Heart right ventricle (tissue), 16 donors: ENCODE measurements around the gene CD55. TPM values are rescaled to one million over a fixed set of nuclear protein-coding genes. Genes with fewer than 3 reads are reported as not detected.

Experiments used
- ATAC-seq, 8 donors: fragments of 200-7000 bp; cut with Tn5 transposase; one replicate each; pipeline ENCODE4 v1.9.1; 2020; ENCODE audit warnings: mild to moderate bottlenecking in 8 of 8, moderate library complexity in 8 of 8, moderate number of reproducible peaks in 1 of 8
- DNase-seq, 2 donors: peaks; one replicate each; pipeline ENCODE4 v3.0.0-alpha.2; 2020
- H3K27ac ChIP-seq, 10 donors: fragments of 200-600 bp; sonication (generic) in 2 of 10; one replicate each; pipeline versions ENCODE4 v1.5.0 to v1.8.0; 2020 to 2022; ENCODE audit warnings: mild to moderate bottlenecking in 3 of 10
- H3K27me3 ChIP-seq, 7 donors: fragments of 200-600 bp; one replicate each; pipeline ENCODE4 v1.8.0; 2021 to 2022; ENCODE audit warnings: mild to moderate bottlenecking in 2 of 7
- H3K36me3 ChIP-seq, 9 donors: fragments of 200-600 bp; sonication (generic) in 1 of 9; one replicate each; pipeline versions ENCODE4 v1.5.0 to v1.8.0; 2020 to 2022; ENCODE audit warnings: mild to moderate bottlenecking in 2 of 9
- H3K4me1 ChIP-seq, 9 donors: fragments of 200-600 bp; sonication (generic) in 1 of 9; one replicate each; pipeline versions ENCODE4 v1.5.0 to v1.8.0; 2020 to 2022; ENCODE audit warnings: mild to moderate bottlenecking in 4 of 9
- H3K4me3 ChIP-seq, 10 donors: fragments of 200-600 bp; sonication (generic) in 2 of 10; one replicate each; pipeline versions ENCODE4 v1.5.0 to v1.8.0; 2020 to 2022; ENCODE audit warnings: mild to moderate bottlenecking in 7 of 10, moderate library complexity in 2 of 10
- H3K9me3 ChIP-seq, 11 donors: fragments of 200-600 bp in 10 of 11; sonication (generic) in 2 of 11; one replicate each; pipeline versions ENCODE4 v1.5.0 to v1.8.0; 2013 to 2022; ENCODE audit warnings: mild to moderate bottlenecking in 2 of 11, control low read depth in 1 of 11, moderate library complexity in 1 of 11
- WGBS, 2 donors: extraction: QIAGEN DNeasy Blood & Tissue Kit; methylation state at CpG; one replicate each; pipeline ENCODE4 v1.1.7; 2013; ENCODE audit warnings: inconsistent platforms in 1 of 2; 5-methylcytosine and 5-hydroxymethylcytosine counted together
- intact Hi-C, 10 donors: fragments of 100-400 bp; cut with DNase I; formaldehyde crosslinking; loops; one replicate each; pipeline versions ENCODE4 v1.11.1 to v1.14.2; 2022
- polyA plus RNA-seq, 2 donors: library from polyadenylated mRNA; stranded (reverse); fragments of 200-250 nt; gene quantifications; one replicate each; pipeline ENCODE4 v1.2.3, GENCODE V29; 2013
- total RNA-seq, 10 donors: library from RNA; stranded (reverse); fragmentation: NEBNext Ultra II Directional in 3 of 10; extraction: Animal tissue kit (Norgen Biotek cat#: 25700) in 3 of 10; gene quantifications; one replicate each; pipeline versions ENCODE4 v1.2.1 to v1.2.4, GENCODE V29; 2021 to 2023
- TF ChIP-seq, protein P1 (sequence below), 9 donors: fragments of 200-600 bp; sonication (generic) in 2 of 9; IDR thresholded peaks; one replicate each; pipeline versions ENCODE4 v1.5.0 to v1.8.0; 2021 to 2022; ENCODE audit warnings: antibody characterized with exemption in 9 of 9, mild to moderate bottlenecking in 5 of 9, moderate library complexity in 1 of 9
- donor health status: Arrhythmogenic right ventricular cardiomyopathy.
- donor health status: ischemic (EF 13 %, LVEDD 7.1; RV severe dilation, severe dysfunction).
- donor health status: healthy with polysubstance abuse.
- donor health status: DM: no; HTN: yes; CAD: no.
- donor health status: DM: no; HTN: no; CAD: no.
- donor health status: ischemic (EF 25% LVEDD 6.9; RV normal size, moderate dysfunction).
- donor health status: ischemic (EF 25% LVEDD 5.7; RV mildly dilated, moderate dysfunction).
- donor health status: healthy.
- donor health status: DM: yes; HTN: yes; CAD: no.
- donor health status: Ischemic cardiomyopathy.
- donor health status: ischemic (EF 35%, LVEDD 5.7; RV mildly dilated, moderate dysfunction).
- donor health status: nonischemic (EF 11% LVEDD 7.7; RV severe dilation, severe dysfunction).
- donor health status: DM: yes; HTN: yes; CAD: no.
- donor health status: PGD.
- donor health status: ischemic (EF 29% LVEDD 5.4; RV normal size, mild dysfunction).
- donor health status: nonischemic (EF 23%, LVEDD 6.1; RV moderate dilation, normal function).

Gene CD55
- total and polyA plus RNA-seq, 12 donors = 25.3 to 132 (median 81.4) TPM

DNA sequence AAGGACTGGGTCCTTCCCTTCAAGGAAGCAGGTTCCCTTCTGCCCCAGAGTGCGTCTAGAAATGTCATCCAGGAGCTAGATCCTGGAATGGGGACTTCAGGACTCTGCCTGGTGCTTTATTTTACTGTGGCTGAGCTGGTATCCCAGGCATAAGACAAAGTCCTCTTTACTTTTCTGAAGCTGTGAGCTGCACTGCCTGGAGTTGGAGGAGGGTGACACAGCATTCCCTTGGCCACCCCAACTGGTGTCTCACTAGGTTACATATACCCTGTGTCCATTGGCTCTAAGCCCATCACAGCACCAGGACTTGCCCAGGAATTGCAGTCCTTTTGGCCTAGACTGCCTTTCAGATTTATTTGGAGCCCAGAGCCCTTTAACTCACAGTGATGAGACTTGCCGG lies 41.8 kb upstream of the CD55 start:
- intact Hi-C loops = no loop called here
- TF ChIP-seq, protein P1, sequence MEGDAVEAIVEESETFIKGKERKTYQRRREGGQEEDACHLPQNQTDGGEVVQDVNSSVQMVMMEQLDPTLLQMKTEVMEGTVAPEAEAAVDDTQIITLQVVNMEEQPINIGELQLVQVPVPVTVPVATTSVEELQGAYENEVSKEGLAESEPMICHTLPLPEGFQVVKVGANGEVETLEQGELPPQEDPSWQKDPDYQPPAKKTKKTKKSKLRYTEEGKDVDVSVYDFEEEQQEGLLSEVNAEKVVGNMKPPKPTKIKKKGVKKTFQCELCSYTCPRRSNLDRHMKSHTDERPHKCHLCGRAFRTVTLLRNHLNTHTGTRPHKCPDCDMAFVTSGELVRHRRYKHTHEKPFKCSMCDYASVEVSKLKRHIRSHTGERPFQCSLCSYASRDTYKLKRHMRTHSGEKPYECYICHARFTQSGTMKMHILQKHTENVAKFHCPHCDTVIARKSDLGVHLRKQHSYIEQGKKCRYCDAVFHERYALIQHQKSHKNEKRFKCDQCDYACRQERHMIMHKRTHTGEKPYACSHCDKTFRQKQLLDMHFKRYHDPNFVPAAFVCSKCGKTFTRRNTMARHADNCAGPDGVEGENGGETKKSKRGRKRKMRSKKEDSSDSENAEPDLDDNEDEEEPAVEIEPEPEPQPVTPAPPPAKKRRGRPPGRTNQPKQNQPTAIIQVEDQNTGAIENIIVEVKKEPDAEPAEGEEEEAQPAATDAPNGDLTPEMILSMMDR (IDR thresholded peaks at IDR 0.05) = no peak
- ATAC-seq (peak in 1 of 8 donors; percentile 61), DNase-seq (no peak)
- H3K27me3 ChIP-seq = no peaks in the 10 kb centered on the region
- 95 to 100% methylated on average over 2 of the region's 2 CpGs for WGBS, 2 donors
- peaks cover 3 to 43% (median 15%) of the 10 kb centered on the region in 9 donors for H3K4me1 ChIP-seq
- no peak overlapping the region for H3K27ac ChIP-seq
- peaks cover 0 to 8% (median 0%) of the 10 kb centered on the region in 11 donors for H3K9me3 ChIP-seq
- H3K4me3 ChIP-seq = no peak overlapping the region
- H3K36me3 ChIP-seq = no peaks in the 10 kb centered on the region

DNA sequence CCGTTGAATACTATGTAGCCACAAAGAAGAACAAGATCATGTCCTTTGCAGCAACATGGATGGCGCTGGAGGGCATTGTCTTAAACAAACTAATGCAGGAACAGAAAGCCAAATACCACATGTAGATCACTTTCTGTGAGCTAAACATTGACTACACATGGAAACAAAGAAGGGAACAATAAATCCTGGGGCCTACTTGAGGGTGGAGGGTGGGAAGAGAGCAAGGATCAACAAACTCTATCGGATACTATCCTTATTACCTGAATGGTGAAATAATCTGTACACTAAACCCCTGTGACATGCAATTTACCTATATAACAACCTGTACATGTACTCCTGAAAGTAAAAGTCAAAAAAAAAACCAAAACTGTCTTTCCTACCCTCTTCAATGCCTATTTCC lies 40.8 kb upstream of the CD55 start:
- Histone ChIP-seq H3K27ac (no peak overlapping the region), H3K36me3 (no peaks in the 10 kb centered on the region), H3K9me3 (peaks cover 0 to 6% (median 0%) of the 10 kb centered on the region in 11 donors), H3K4me1 (peaks cover 5 to 48% (median 15%) of the 10 kb centered on the region in 9 donors), H3K27me3 (no peaks in the 10 kb centered on the region), H3K4me3 (no peak overlapping the region)
- TF ChIP-seq, protein P1 (IDR thresholded peaks at IDR 0.05) = no peak
- ATAC-seq (no peak), DNase-seq (no peak)
- WGBS, 2 donors = 98 to 100% methylated on average over 3 of the region's 3 CpGs
- intact Hi-C loops = no loop called here

DNA sequence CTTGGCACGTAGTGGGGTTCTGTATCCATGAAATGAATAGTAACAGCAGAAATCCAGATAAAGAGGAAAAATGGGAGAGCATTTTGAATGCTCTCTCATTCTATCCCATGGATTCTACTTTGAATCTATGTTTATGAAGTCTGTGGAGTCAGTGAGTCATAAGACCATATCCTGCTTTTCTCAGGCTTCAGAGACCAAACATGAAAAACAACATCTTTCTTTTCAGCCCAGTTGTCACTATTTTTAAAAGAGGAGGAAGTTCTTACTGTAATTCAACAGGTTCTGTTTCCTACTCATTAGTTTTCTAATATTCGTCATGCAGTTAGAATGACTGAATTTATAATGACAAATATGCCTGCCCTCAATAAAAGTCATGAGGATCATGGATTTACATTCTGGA lies 39.4 kb upstream of the CD55 start:
- no peak for DNase-seq
- Histone ChIP-seq H3K4me3 (no peak overlapping the region), H3K4me1 (peaks cover 5 to 49% (median 15%) of the 10 kb centered on the region in 9 donors), H3K27ac (peak overlapping the region in 4 of 10 donors; percentile 55 to 69 (median 59)), H3K27me3 (no peaks in the 10 kb centered on the region), H3K36me3 (no peaks in the 10 kb centered on the region), H3K9me3 (no peaks in the 10 kb centered on the region)
- ATAC-seq = peak in 2 of 8 donors; percentile 57 to 59
- WGBS, 2 donors = 50 to 67% methylated on average over 2 of the region's 2 CpGs
- TF ChIP-seq, protein P1 (IDR thresholded peaks at IDR 0.05) = no peak
- intact Hi-C loops = no loop called here

DNA sequence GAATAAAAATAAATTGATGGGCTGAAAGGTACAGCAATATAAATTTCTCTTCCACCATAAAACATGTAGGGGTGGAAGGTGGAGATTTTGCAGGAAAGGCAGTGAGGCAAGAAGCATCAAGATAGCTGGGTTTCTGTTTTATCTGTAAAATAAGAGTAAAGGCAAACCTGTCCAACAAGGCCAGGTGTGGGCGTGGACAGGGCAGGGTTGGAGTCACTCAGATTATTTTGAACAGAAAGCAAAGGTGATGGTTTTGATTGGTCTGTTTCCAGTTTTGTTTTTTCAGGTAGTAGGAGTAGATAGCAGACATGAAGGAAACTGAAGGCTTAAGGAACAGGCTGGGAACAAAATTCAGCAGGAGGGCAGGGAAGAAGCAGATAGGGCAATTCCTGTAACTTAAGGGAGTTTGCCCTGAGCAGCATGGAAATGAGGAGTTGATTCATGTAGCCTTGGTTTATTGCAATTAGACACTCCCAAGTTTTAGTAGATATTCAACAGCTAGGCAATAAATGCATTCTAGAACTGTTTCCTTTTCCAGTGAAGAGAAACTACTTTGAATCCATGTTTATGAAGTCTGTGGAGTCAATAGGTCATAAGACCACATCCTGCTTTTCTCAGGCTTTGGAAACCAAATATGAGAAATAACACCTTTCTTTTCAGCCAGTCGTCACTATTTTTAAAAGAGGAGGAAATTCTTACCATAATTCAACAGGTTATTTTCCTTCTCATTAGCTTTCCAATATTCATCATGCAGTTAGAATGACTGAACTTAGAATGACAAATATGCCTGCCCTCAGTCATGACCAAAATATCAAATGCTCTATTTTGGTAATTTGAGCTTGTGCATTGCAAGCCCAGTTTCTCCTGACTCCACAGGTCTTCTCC lies 38.7 kb upstream of the CD55 start:
- peaks cover 5 to 46% (median 15%) of the 10 kb centered on the region in 9 donors for H3K4me1 ChIP-seq
- intact Hi-C loops = no loop called here
- no peaks in the 10 kb centered on the region for H3K9me3 ChIP-seq
- no peaks in the 10 kb centered on the region for H3K36me3 ChIP-seq
- 70 to 86% methylated on average over 2 of the region's 2 CpGs for WGBS, 2 donors
- DNase-seq (no peak), ATAC-seq (peak in 2 of 8 donors; percentile 30 to 36)
- no peak overlapping the region for H3K4me3 ChIP-seq
- TF ChIP-seq, protein P1 (IDR thresholded peaks at IDR 0.05) = no peak
- peak overlapping the region in 6 of 10 donors; percentile 1 to 69 (median 56) for H3K27ac ChIP-seq
- H3K27me3 ChIP-seq = no peaks in the 10 kb centered on the region
